RPMI8226 (cell line): Measurements from ENCODE around the gene MAPK8IP3.

Experiments used
- DNase-seq: peaks from one replicate; pipeline ENCODE4 v3.0.0-alpha.2; 2015

Gene MAPK8IP3

GRCh38 chr16:1677942-1678499 lies 28.0 kb upstream of the MAPK8IP3 start, which contains the start of gene JPT2:
Gene JPT2 (plus strand): TSS chr16:1678279. CDS start chr16:1678313, 34 bp downstream.
- DNase-seq, result peak; percentile 99

GRCh38 chr16:1678500-1679098 lies 27.4 kb upstream of the MAPK8IP3 start:
- DNase-seq, result peak; percentile 57

GRCh38 chr16:1680361-1680760 lies 25.6 kb upstream of the MAPK8IP3 start:
- no peak for DNase-seq

GRCh38 chr16:1681032-1681431 lies 25.0 kb upstream of the MAPK8IP3 start:
- no peak for DNase-seq

GRCh38 chr16:1687427-1688316 lies 18.3 kb upstream of the MAPK8IP3 start:
- DNase-seq, result no peak

GRCh38 chr16:1688807-1689560 lies 17.0 kb upstream of the MAPK8IP3 start:
- no peak for DNase-seq

- no peak for DNase-seq
These were observed 16.1 kb upstream of the MAPK8IP3 start for GRCh38 chr16:1689853-1690252.

- DNase-seq, result no peak
These were observed 15.2 kb upstream of the MAPK8IP3 start for GRCh38 chr16:1690810-1691209.

- DNase-seq, result no peak
These were observed 14.7 kb upstream of the MAPK8IP3 start for GRCh38 chr16:1691276-1691675.

GRCh38 chr16:1691956-1692355 lies 14.0 kb upstream of the MAPK8IP3 start:
- no peak for DNase-seq

- DNase-seq, result no peak
These were observed 9.1 kb upstream of the MAPK8IP3 start for GRCh38 chr16:1696863-1697262.

- DNase-seq, result no peak
These were observed 7.3 kb upstream of the MAPK8IP3 start for GRCh38 chr16:1698680-1699079.

GRCh38 chr16:1700246-1700645 lies 5.7 kb upstream of the MAPK8IP3 start:
- no peak for DNase-seq

- no peak for DNase-seq
These were observed 4.6 kb upstream of the MAPK8IP3 start for GRCh38 chr16:1701216-1701878.

- peak; percentile 34 for DNase-seq
These were observed 689 bp upstream of the MAPK8IP3 start for GRCh38 chr16:1705324-1705687.

GRCh38 chr16:1706386-1707192 lies 594 bp downstream of the MAPK8IP3 start:
- peak; percentile 62 for DNase-seq

GRCh38 chr16:1707193-1707790 lies 1.3 kb downstream of the MAPK8IP3 start:
- DNase-seq, result no peak

GRCh38 chr16:1708083-1708767 lies 2.2 kb downstream of the MAPK8IP3 start:
- no peak for DNase-seq

GRCh38 chr16:1708768-1709180 lies 2.8 kb downstream of the MAPK8IP3 start:
- no peak for DNase-seq

- DNase-seq, result no peak
These were observed 3.4 kb downstream of the MAPK8IP3 start for GRCh38 chr16:1709356-1709755.
